Left colon (tissue), 2 donors: ENCODE measurements around the gene PI4K2A. TPM values are rescaled to one million over a fixed set of nuclear protein-coding genes. Genes with fewer than 3 reads are reported as not detected.
"Not testable (repeated sequence)": the region's sequence is repeated elsewhere in the genome, so short reads cannot be mapped to it uniquely, and the experiment has no call there.

Experiments used
- ATAC-seq: fragments of 200-7000 bp; cut with Tn5 transposase; one replicate; pipeline ENCODE4 v1.9.1; 2020; ENCODE audit warnings: mild to moderate bottlenecking, moderate library complexity
- DNase-seq, 2 donors: peaks; one replicate each; pipeline ENCODE4 v3.0.0-alpha.2; 2020
- intact Hi-C, 2 donors: fragments of 100-400 bp; cut with DNase I in 1 of 2; cut with micrococcal nuclease in 1 of 2; formaldehyde crosslinking; loops; one replicate each; pipeline versions ENCODE4 v1.11.2 to v1.14.0; 2022; cut with DNase I, micrococcal nuclease
- total RNA-seq, 2 donors: library from RNA; stranded (reverse); fragmentation: NEBNext Ultra II Directional; extraction: Animal tissue kit (Norgen Biotek cat#: 25700); gene quantifications; one replicate each; pipeline ENCODE4 v1.2.1, GENCODE V29; 2021
- donor health status: DM: no; HTN: no; CAD: no.
- donor health status: DM: yes; HTN: yes; CAD: no.

Gene PI4K2A
- total RNA-seq, 2 donors from 2014 or later: 9.4 to 13.0 TPM

GRCh38 chr10:97659589-97659988 lies 19.1 kb downstream of the PI4K2A start:
- DNase-seq: no peak
- no peak for ATAC-seq
- intact Hi-C loops: no loop called here

GRCh38 chr10:97664282-97664850 lies 23.9 kb downstream of the PI4K2A start:
- no peak for DNase-seq
- peak; percentile 92 for ATAC-seq
- intact Hi-C loops: no loop called here

GRCh38 chr10:97666992-97667391 lies 26.5 kb downstream of the PI4K2A start:
- DNase-seq: no peak
- ATAC-seq: no peak
- intact Hi-C loops: no loop called here

- intact Hi-C loops: no loop called here
- DNase-seq (no peak), ATAC-seq (no peak)
These were observed 27.0 kb downstream of the PI4K2A start for GRCh38 chr10:97667463-97667862.

GRCh38 chr10:97669571-97669970 lies 29.1 kb downstream of the PI4K2A start:
- intact Hi-C loops: no loop called here
- DNase-seq: no peak
- ATAC-seq: no peak

GRCh38 chr10:97673736-97674525 lies 33.5 kb downstream of the PI4K2A start:
- DNase-seq (no peak), ATAC-seq (peak; percentile 15)
- intact Hi-C loops: no loop called here

GRCh38 chr10:97675222-97675621 lies 34.8 kb downstream of the PI4K2A start:
- DNase-seq (no peak), ATAC-seq (no peak)
- intact Hi-C loops: no loop called here

- ATAC-seq: peak; percentile 70
- intact Hi-C loops: no loop called here
- no peak for DNase-seq
These were observed 36.5 kb downstream of the PI4K2A start for GRCh38 chr10:97676770-97677581.

- intact Hi-C loops: no loop called here
- ATAC-seq: no peak
These were observed 39.1 kb downstream of the PI4K2A start for GRCh38 chr10:97679594-97679993.

GRCh38 chr10:97682042-97682441 lies 41.6 kb downstream of the PI4K2A start:
- intact Hi-C loops: loop anchor here in 1 of 2 donors (10.0 kb wide), 1 partner anchor 53 kb away; the partner anchor contains the start of gene ZFYVE27

More at GRCh38 chr10:97679594-97679993, 39.1 kb downstream of the PI4K2A start:
- no peak for DNase-seq

GRCh38 chr10:97683556-97684367 lies 43.3 kb downstream of the PI4K2A start:
- ATAC-seq (peak; percentile 38), DNase-seq (peak; percentile 67 to 68)
- intact Hi-C loops: loop anchor here in 1 of 2 donors (10.0 kb wide), 1 partner anchor 51 kb away; the partner anchor contains the start of gene ZFYVE27

More at GRCh38 chr10:97682042-97682441, 41.6 kb downstream of the PI4K2A start:
- ATAC-seq (peak; percentile 5), DNase-seq (peak in 1 of 2 donors; percentile 52)

GRCh38 chr10:97684368-97684713 lies 43.9 kb downstream of the PI4K2A start:
- intact Hi-C loops: loop anchor here in 1 of 2 donors (10.0 kb wide), 1 partner anchor 50 kb away; the partner anchor contains the start of gene ZFYVE27
- not testable (repeated sequence) for ATAC-seq, DNase-seq

GRCh38 chr10:97684866-97685394 lies 44.5 kb downstream of the PI4K2A start:
- ATAC-seq (no peak), DNase-seq (no peak)
- intact Hi-C loops: loop anchor here in 1 of 2 donors (10.0 kb wide), 1 partner anchor 50 kb away; the partner anchor contains the start of gene ZFYVE27

- peak; percentile 11 for ATAC-seq
- DNase-seq: peak; percentile 61 to 65
- intact Hi-C loops: loop anchor here in 1 of 2 donors (10.0 kb wide), 1 partner anchor 49 kb away; the partner anchor contains the start of gene ZFYVE27
These were observed 45.0 kb downstream of the PI4K2A start for GRCh38 chr10:97685395-97685958.

GRCh38 chr10:97686301-97686961 lies 46.0 kb downstream of the PI4K2A start:
- intact Hi-C loops: loop anchor here in 1 of 2 donors (10.0 kb wide), 1 partner anchor 48 kb away; the partner anchor contains the start of gene ZFYVE27
- ATAC-seq: peak; percentile 2
- DNase-seq: peak in 1 of 2 donors; percentile 30

- ATAC-seq (peak; percentile 78), DNase-seq (peak; percentile 98)
- intact Hi-C loops: loop anchor here in 1 of 2 donors (10.0 kb wide), 1 partner anchor 48 kb away; the partner anchor contains the start of gene ZFYVE27
These were observed 46.7 kb downstream of the PI4K2A start, which contains the start of gene AVPI1 for GRCh38 chr10:97686962-97687784. Gene AVPI1 (minus strand): TSS chr10:97687241. CDS start chr10:97679905, 7,336 bp downstream.
